Adrenal gland (tissue), 12 donors: ENCODE measurements around the gene XK. TPM values are rescaled to one million over a fixed set of nuclear protein-coding genes. Genes with fewer than 3 reads are reported as not detected.

Source experiments
- DNase-seq, 7 donors: peaks; one replicate each; pipeline ENCODE4 v3.0.0-alpha.2; 2019 to 2020
- H3K27ac ChIP-seq, 5 donors: fragments of 200-600 bp; sonication (generic) in 4 of 5; 1 replicate in 3 of 5; 2 replicates in 2 of 5; pipeline versions ENCODE4 v1.5.1 to v1.8.0; 2016 to 2020; ENCODE audit warnings: mild to moderate bottlenecking in 1 of 5
- H3K27me3 ChIP-seq: fragments of 200-600 bp; 2 replicates; pipeline ENCODE4 v1.8.0; 2021
- H3K36me3 ChIP-seq, 2 donors: fragments of 200-600 bp; replicated peaks in 1 of 2; 1 replicate in 1 of 2; 2 replicates in 1 of 2; pipeline versions ENCODE4 v1.5.1 to v1.8.0; 2018 to 2022
- H3K4me1 ChIP-seq, 2 donors: fragments of 200-600 bp; replicated peaks in 1 of 2; 1 replicate in 1 of 2; 2 replicates in 1 of 2; pipeline versions ENCODE4 v1.5.1 to v1.8.0; 2018 to 2021
- H3K4me3 ChIP-seq, 4 donors: fragments of 200-600 bp; sonication (generic) in 3 of 4; one replicate each; pipeline ENCODE4 v1.5.1; 2016 to 2018
- H3K9me3 ChIP-seq, 3 donors: fragments of 200-600 bp; sonication (generic) in 1 of 3; replicated peaks in 1 of 3; 1 replicate in 2 of 3; 2 replicates in 1 of 3; pipeline versions ENCODE4 v1.5.1 to v1.8.0; 2016 to 2021
- CTCF ChIP-seq, 6 experiments: fragments of 450-650 bp in 4 of 6; fragments of 200-600 bp in 2 of 6; sonication (generic) in 1 of 6; IDR thresholded peaks; 1 replicate in 5 of 6; 2 replicates in 1 of 6; pipeline versions ENCODE4 v1.5.1 to v1.8.0; 2016 to 2021; ENCODE audit warnings: antibody characterized with exemption in 6 of 6, mild to moderate bottlenecking in 2 of 6, moderate library complexity in 1 of 6
- POLR2A ChIP-seq, 2 donors: fragments of 450-650 bp; IDR thresholded peaks; one replicate each; pipeline ENCODE4 v1.6.1; 2017; ENCODE audit warnings: antibody characterized with exemption in 2 of 2, mild to moderate bottlenecking in 2 of 2, moderate library complexity in 1 of 2
- WGBS, 4 donors: extraction: QIAGEN DNeasy Blood & Tissue Kit in 2 of 4; methylation state at CpG; one replicate each; pipeline versions ENCODE4 v1.1.5 to v1.1.7; 2013 to 2017; 5-methylcytosine and 5-hydroxymethylcytosine counted together
- intact Hi-C, 2 donors: fragments of 100-400 bp; cut with DNase I; formaldehyde crosslinking; loops; one replicate each; pipeline versions ENCODE4 v1.14.1 to v1.15.0; 2022 to 2023
- polyA plus RNA-seq, 3 donors: library from polyadenylated mRNA; stranded (reverse); fragments of 200-250 nt in 2 of 3; fragments of 350-450 nt in 1 of 3; fragmentation: Illumina TruSeq in 1 of 3; extraction: RNeasy Lipid Tissue Mini Kit (QIAGEN cat#74804) in 1 of 3; gene quantifications; one replicate each; pipeline ENCODE4 v1.2.3, GENCODE V29; 2013 to 2014
- total RNA-seq, 9 donors: library from RNA; depleted of rRNA in 4 of 9; stranded (reverse); fragments of >200 nt in 4 of 9; fragments of 120-200 nt in 1 of 9; fragmentation: NEBNext Ultra II Directional in 1 of 9; extraction: Animal tissue kit (Norgen Biotek cat#: 25700) in 1 of 9; gene quantifications; one replicate each; pipeline versions ENCODE4 v1.1.0 to v1.2.4, GENCODE V29; 2013 to 2023
- donor health status: healthy with polysubstance abuse.
- donor health status: Bipolar disorder and iron deficiency.
- donor health status: DM: yes; HTN: yes; CAD: no.
- donor health status: DM: no; HTN: no; CAD: no.
- donor health status: DM: no; HTN: no; CAD: no.
- donor health status: DM: yes; HTN: yes; CAD: no.

XK gene
- total and polyA plus RNA-seq, 12 donors = 0.44 to 3.8 (median 1.7) TPM

- H3K4me3 ChIP-seq = no peak overlapping the region
- DNase-seq = no peak
- intact Hi-C loops = loop anchor here in 1 of 2 donors (10.0 kb wide), 1 partner anchor 61 kb away; no protein-coding TSS in a partner anchor
- H3K9me3 ChIP-seq = no peaks in the 10 kb centered on the region
- no peaks in the 10 kb centered on the region for H3K4me1 ChIP-seq
- no peaks in the 10 kb centered on the region for H3K36me3 ChIP-seq
- TF ChIP-seq CTCF (IDR thresholded peaks at IDR 0.05) = no peak
- TF ChIP-seq POLR2A (IDR thresholded peaks at IDR 0.05) = no peak
- no peak overlapping the region for H3K27ac ChIP-seq
- WGBS, 4 donors = 64 to 93% (median 72%) methylated on average over 2 of the region's 2 CpGs
- H3K27me3 ChIP-seq = no peaks in the 10 kb centered on the region
Measured at GRCh38 chrX:37753384-37753783, 67.8 kb downstream of the XK start.

- intact Hi-C loops = loop anchor here in 1 of 2 donors (10.0 kb wide), 1 partner anchor 60 kb away; no protein-coding TSS in a partner anchor
- 63 to 95% (median 86%) methylated on average over 2 of the region's 2 CpGs for WGBS, 4 donors
- no peak overlapping the region for H3K27ac ChIP-seq
- H3K36me3 ChIP-seq = no peaks in the 10 kb centered on the region
- no peak overlapping the region for H3K4me3 ChIP-seq
- no peak for DNase-seq
- TF ChIP-seq CTCF (IDR thresholded peaks at IDR 0.05) = no peak
- TF ChIP-seq POLR2A (IDR thresholded peaks at IDR 0.05) = no peak
- no peaks in the 10 kb centered on the region for H3K27me3 ChIP-seq
- H3K4me1 ChIP-seq = no peaks in the 10 kb centered on the region
- no peaks in the 10 kb centered on the region for H3K9me3 ChIP-seq
Measured at GRCh38 chrX:37754516-37754915, 68.9 kb downstream of the XK start.

- DNase-seq = peak in 1 of 7 donors; percentile 21
- Histone ChIP-seq H3K4me3 (no peak overlapping the region), H3K27me3 (no peaks in the 10 kb centered on the region), H3K4me1 (no peaks in the 10 kb centered on the region), H3K36me3 (no peaks in the 10 kb centered on the region), H3K9me3 (no peaks in the 10 kb centered on the region), H3K27ac (no peak overlapping the region)
- TF ChIP-seq POLR2A (IDR thresholded peaks at IDR 0.05) (no peak), CTCF (IDR thresholded peaks at IDR 0.05) (no peak)
- intact Hi-C loops = loop anchor here in 1 of 2 donors (10.0 kb wide), 1 partner anchor 60 kb away; no protein-coding TSS in a partner anchor
Measured at GRCh38 chrX:37755025-37755424, 69.4 kb downstream of the XK start.

GRCh38 chrX:37757082-37757481 is 71.5 kb downstream of the XK start:
- Histone ChIP-seq H3K27ac (no peak overlapping the region), H3K9me3 (no peaks in the 10 kb centered on the region), H3K27me3 (no peaks in the 10 kb centered on the region), H3K4me1 (no peaks in the 10 kb centered on the region), H3K36me3 (no peaks in the 10 kb centered on the region), H3K4me3 (no peak overlapping the region)
- DNase-seq = no peak
- intact Hi-C loops = loop anchor here in 1 of 2 donors (10.0 kb wide), 1 partner anchor 58 kb away; no protein-coding TSS in a partner anchor
- TF ChIP-seq POLR2A (IDR thresholded peaks at IDR 0.05) (no peak), CTCF (IDR thresholded peaks at IDR 0.05) (no peak)
